H1 (cell line): ENCODE measurements around the gene OR4K14. TPM values are rescaled to one million over a fixed set of nuclear protein-coding genes. Genes with fewer than 3 reads are reported as not detected.

Source experiments
- CTCF ChIA-PET: fragments of 300-600 bp; sonication (Branson Sonifier 250); formaldehyde crosslinking; loops from one replicate; lab custom pipeline; 2021; ENCODE audit not compliant: partially characterized antibody; lab: Charles Lee
- POLR2A ChIA-PET: fragments of 300-600 bp; sonication (Branson Sonifier 250); formaldehyde crosslinking; loops from one replicate; lab custom pipeline; 2021; ENCODE audit warnings: inconsistent platforms; ENCODE audit not compliant: partially characterized antibody; lab: Charles Lee
- DNase-seq, 2 experiments: peaks; one replicate each; pipeline versions ENCODE4 v3.0.0 to v3.0.0-alpha.2; 2010 to 2022; ENCODE audit warnings: low spot score in 2 of 2, low read depth in 1 of 2, mixed read lengths in 1 of 2
- FAIRE-seq: peaks from 2 replicates; lab custom pipeline; 2011; peaks lifted over from hg19 to GRCh38; lab: Jason Lieb, UNC
- H2AFZ ChIP-seq: 2 replicates; pipeline ENCODE4 v1.8.1; 2012; ENCODE audit warnings: low read length, inconsistent platforms
- H2AK5ac ChIP-seq: 2 replicates; pipeline ENCODE4 v1.6.1; 2013; ENCODE audit warnings: low read depth, low read length
- H2BK120ac ChIP-seq: replicated peaks from 2 replicates; pipeline ENCODE3; 2013; ENCODE audit warnings: low read depth, low read length, inconsistent platforms
- H2BK12ac ChIP-seq: 2 replicates; pipeline ENCODE4 v1.6.1; 2013; ENCODE audit warnings: low read depth, low read length
- H2BK15ac ChIP-seq: 2 replicates; pipeline ENCODE4 v1.6.1; 2013; ENCODE audit warnings: low read length
- H2BK20ac ChIP-seq: 2 replicates; pipeline ENCODE4 v1.6.1; 2013; ENCODE audit warnings: low read length
- H2BK5ac ChIP-seq: 2 replicates; pipeline ENCODE4 v1.6.1; 2013; ENCODE audit warnings: low read depth, low read length
- H3K14ac ChIP-seq: 2 replicates; pipeline ENCODE4 v1.6.1; 2013; ENCODE audit warnings: inconsistent platforms; ENCODE audit not compliant: insufficient read length
- H3K18ac ChIP-seq: 2 replicates; pipeline ENCODE4 v1.6.1; 2013; ENCODE audit warnings: low read length; ENCODE audit errors: extremely low read depth
- H3K23ac ChIP-seq: 2 replicates; pipeline ENCODE4 v1.6.1; 2013; ENCODE audit warnings: inconsistent platforms; ENCODE audit not compliant: insufficient read length
- H3K23me2 ChIP-seq: 2 replicates; pipeline ENCODE4 v1.6.1; 2013; ENCODE audit warnings: low read depth, low read length
- H3K27ac ChIP-seq: 2 replicates; pipeline ENCODE4 v1.6.1; 2011; ENCODE audit warnings: low read depth, low read length, inconsistent platforms
- H3K27me3 ChIP-seq, 4 experiments: replicated peaks in 1 of 4; 1 replicate in 1 of 4; 2 replicates in 3 of 4; pipeline versions ENCODE4 v1.6.1 to v1.8.1; 2011 to 2013; ENCODE audit warnings: low read length in 3 of 4, mild to moderate bottlenecking in 3 of 4, inconsistent platforms in 2 of 4, mixed read lengths in 2 of 4, moderate library complexity in 1 of 4; ENCODE audit not compliant: control insufficient read depth in 3 of 4, insufficient read depth in 3 of 4; ENCODE audit errors: extremely low read depth in 1 of 4
- H3K36me3 ChIP-seq, 4 experiments: 2 replicates each; pipeline versions ENCODE4 v1.6.1 to v1.8.1; 2011 to 2013; ENCODE audit warnings: mild to moderate bottlenecking in 4 of 4, low read length in 3 of 4, moderate library complexity in 2 of 4, control low read depth in 1 of 4, inconsistent platforms in 1 of 4; ENCODE audit not compliant: insufficient read depth in 4 of 4, control insufficient read depth in 2 of 4
- H3K4ac ChIP-seq: replicated peaks from 2 replicates; pipeline ENCODE3; 2013; ENCODE audit warnings: low read length, low read depth, mixed read lengths, inconsistent platforms; ENCODE audit not compliant: insufficient read length
- H3K4me1 ChIP-seq, 4 experiments: replicated peaks in 1 of 4; 1 replicate in 1 of 4; 2 replicates in 3 of 4; pipeline versions ENCODE4 v1.6.1 to v1.8.1; 2011 to 2013; ENCODE audit warnings: low read length in 3 of 4, inconsistent platforms in 2 of 4, mixed read lengths in 1 of 4; ENCODE audit not compliant: insufficient read depth in 4 of 4, control insufficient read depth in 3 of 4
- H3K4me2 ChIP-seq, 2 experiments: 2 replicates each; pipeline versions ENCODE4 v1.6.1 to v1.8.1; 2011 to 2013; ENCODE audit warnings: low read depth in 2 of 2, low read length in 2 of 2, control low read depth in 1 of 2, inconsistent platforms in 1 of 2, mild to moderate bottlenecking in 1 of 2; ENCODE audit not compliant: insufficient read depth in 1 of 2
- H3K4me3 ChIP-seq, 4 experiments: fragments of 200-600, 300-600 bp in 1 of 4; sonication (generic), shearing (Covaris generic), sonication (Bioruptor Twin) in 1 of 4; 2 replicates each; pipeline versions ENCODE4 v1.5.1 to v1.8.1; 2011 to 2016; ENCODE audit warnings: low read length in 4 of 4, low read depth in 3 of 4, control low read depth in 2 of 4, inconsistent platforms in 2 of 4, mild to moderate bottlenecking in 2 of 4, mixed read lengths in 1 of 4, moderate library complexity in 1 of 4; ENCODE audit not compliant: insufficient read depth in 2 of 4; ENCODE audit errors: extremely low read depth in 1 of 4
- H3K56ac ChIP-seq: replicated peaks from 2 replicates; pipeline ENCODE3; 2013; ENCODE audit warnings: low read depth, mild to moderate bottlenecking, mixed read lengths, low read length, inconsistent platforms; ENCODE audit not compliant: insufficient read length
- H3K79me1 ChIP-seq: 2 replicates; pipeline ENCODE4 v1.6.1; 2013; ENCODE audit warnings: low read depth, low read length, control low read depth
- H3K79me2 ChIP-seq, 2 experiments: 2 replicates each; pipeline versions ENCODE4 v1.6.1 to v1.8.1; 2012 to 2013; ENCODE audit warnings: low read length in 2 of 2, mild to moderate bottlenecking in 2 of 2, inconsistent platforms in 1 of 2; ENCODE audit not compliant: insufficient read depth in 2 of 2, control insufficient read depth in 1 of 2
- H3K9ac ChIP-seq, 4 experiments: replicated peaks in 1 of 4; 1 replicate in 1 of 4; 2 replicates in 3 of 4; pipeline versions ENCODE4 v1.6.1 to v1.8.1; 2011 to 2013; ENCODE audit warnings: low read depth in 3 of 4, low read length in 3 of 4, control low read depth in 2 of 4, mild to moderate bottlenecking in 2 of 4, moderate library complexity in 2 of 4, inconsistent platforms in 1 of 4; ENCODE audit errors: extremely low read depth in 1 of 4
- H3K9me3 ChIP-seq, 2 experiments: 2 replicates each; pipeline versions ENCODE4 v1.6.1 to v1.8.1; 2012 to 2013; ENCODE audit warnings: mild to moderate bottlenecking in 2 of 2, moderate library complexity in 2 of 2, control low read depth in 1 of 2, inconsistent platforms in 1 of 2, low read depth in 1 of 2, low read length in 1 of 2, mixed read lengths in 1 of 2; ENCODE audit not compliant: insufficient read depth in 2 of 2
- H4K20me1 ChIP-seq, 2 experiments: replicated peaks in 1 of 2; 2 replicates each; pipeline versions ENCODE3 to v1.8.1; 2011 to 2013; ENCODE audit warnings: inconsistent platforms in 2 of 2, low read length in 2 of 2, mild to moderate bottlenecking in 1 of 2; ENCODE audit not compliant: insufficient read depth in 2 of 2, control insufficient read depth in 1 of 2
- H4K5ac ChIP-seq: 2 replicates; pipeline ENCODE4 v1.6.1; 2013; ENCODE audit warnings: low read length, low read depth, mixed read lengths, inconsistent platforms; ENCODE audit not compliant: insufficient read length
- H4K8ac ChIP-seq: 2 replicates; pipeline ENCODE4 v1.8.0; 2013; ENCODE audit warnings: mild to moderate bottlenecking, moderate library complexity, low read length, inconsistent platforms; ENCODE audit not compliant: insufficient read depth; ENCODE audit errors: extremely low read depth
- H4K91ac ChIP-seq: replicated peaks from 2 replicates; pipeline ENCODE3; 2013; ENCODE audit warnings: low read length, mixed read lengths, inconsistent platforms; ENCODE audit not compliant: insufficient read length
- ATF3 ChIP-seq: IDR thresholded peaks from 2 replicates; pipeline ENCODE4 v1.6.1; 2011; ENCODE audit warnings: low read depth, mild to moderate bottlenecking, low read length; ENCODE audit not compliant: insufficient read depth
- BRCA1 ChIP-seq: IDR thresholded peaks from 2 replicates; pipeline ENCODE4 v1.6.1; 2012; ENCODE audit warnings: low read depth, low read length, improper control_type of control experiment
- CEBPB ChIP-seq: IDR thresholded peaks from 2 replicates; pipeline ENCODE4 v1.6.1; 2012; ENCODE audit warnings: low read depth, low read length
- CREB1 ChIP-seq: IDR thresholded peaks from 2 replicates; pipeline ENCODE4 v1.6.1; 2012; ENCODE audit warnings: inconsistent platforms
- EP300 ChIP-seq, 2 experiments: IDR thresholded peaks; 1 replicate in 1 of 2; 2 replicates in 1 of 2; pipeline ENCODE4 v1.6.1; 2011 to 2012; ENCODE audit warnings: low read depth in 2 of 2, low read length in 2 of 2, mild to moderate bottlenecking in 2 of 2, borderline replicate concordance in 1 of 2, inconsistent platforms in 1 of 2, moderate library complexity in 1 of 2
- KDM5A ChIP-seq: fragments of 200-600 bp; IDR thresholded peaks from 2 replicates; pipeline ENCODE4 v1.7.1; 2012; ENCODE audit warnings: mild to moderate bottlenecking, low read length, inconsistent platforms, mixed read lengths
- TCF12 ChIP-seq: IDR thresholded peaks from 2 replicates; pipeline ENCODE4 v1.6.1; 2011; ENCODE audit warnings: low read depth, mild to moderate bottlenecking, low read length
- ZNF274 ChIP-seq: IDR thresholded peaks from 2 replicates; pipeline ENCODE4 v1.7.0; 2012; ENCODE audit warnings: low read length, borderline replicate concordance; ENCODE audit errors: extremely low read depth
- WGBS, 2 experiments: shearing (Covaris generic) in 1 of 2; methylation state at CpG; one replicate each; pipeline versions ENCODE4 v1.1.6 to v1.1.7; 2013 to 2015; ENCODE audit warnings: low lambda C conversion rate in 2 of 2, mixed read lengths in 2 of 2, inconsistent platforms in 1 of 2, low coverage in 1 of 2, missing lambda C conversion rate in 1 of 2; ENCODE audit not compliant: insufficient replicate concordance in 2 of 2, insufficient coverage in 1 of 2, insufficient read length in 1 of 2; ENCODE audit errors: extremely low coverage in 1 of 2, missing lambda C conversion rate in 1 of 2; 5-methylcytosine and 5-hydroxymethylcytosine counted together
- polyA plus RNA-seq, 7 experiments: library from polyadenylated mRNA; depleted of rRNA in 3 of 7; stranded (reverse) in 5 of 7; unstranded in 2 of 7; fragments of >200 nt in 5 of 7; fragments of 200-250 nt in 2 of 7; gene quantifications; 1 replicate in 5 of 7; 2 replicates in 1 of 7; 4 replicates in 1 of 7; pipeline versions ENCODE4 v1.2.1 to v1.2.3, GENCODE V29; 2011 to 2013; ENCODE audit warnings: missing spikeins in 2 of 7, mixed read lengths in 2 of 7
- total RNA-seq: library from RNA; stranded (reverse); fragmentation: NEBNext Ultra II Directional; extraction: Animal tissue kit (Norgen Biotek cat#: 25700); gene quantifications from 2 replicates; pipeline ENCODE4 v1.2.1, GENCODE V29; 2021

The OR4K14 gene
- total and polyA plus RNA-seq, 2 of the 8 experiments (the other 6 are each of a cell fraction or from before 2014, with no cell fraction given): not detected

GRCh38 chr14:20048202-20048601 lies 29.1 kb upstream of the OR4K14 start:
- Histone ChIP-seq H3K56ac (no peak overlapping the region), H3K18ac (no peak overlapping the region), H3K9ac (no peak overlapping the region), H2BK20ac (no peak overlapping the region), H2AK5ac (no peak overlapping the region), H3K4me1 (no peaks in the 10 kb centered on the region), H3K9me3 (peaks cover 63 to 66% of the 10 kb centered on the region in 2 experiments), H3K4me3 (no peak overlapping the region), H3K23ac (no peak overlapping the region), H4K91ac (no peak overlapping the region), H2BK120ac (no peak overlapping the region), H2AFZ (no peak overlapping the region), H3K23me2 (no peaks in the 10 kb centered on the region), H3K79me2 (no peaks in the 10 kb centered on the region), H3K14ac (no peak overlapping the region), H2BK15ac (no peak overlapping the region), H2BK5ac (no peak overlapping the region), H3K27ac (no peak overlapping the region), H4K5ac (no peak overlapping the region), H3K27me3 (no peaks in the 10 kb centered on the region), H3K4ac (no peak overlapping the region)
- CTCF ChIA-PET: no interaction called here
- 37% methylated on average over 1 of the region's 1 CpG; no CpG with 5 or more reads in 1 of the 2 experiments for WGBS, 2 experiments
- DNase-seq: no peak
- POLR2A ChIA-PET: no interaction called here
- TF ChIP-seq TCF12: no peak
- TF ChIP-seq CEBPB: no peak
- no peak for TF ChIP-seq BRCA1
- no peak for TF ChIP-seq ATF3
- no peak for TF ChIP-seq EP300 (IDR thresholded peaks at IDR 0.05; ENCODE audit: borderline replicate concordance in 1 of 2, low read depth in 2 of 2, low read length in 2 of 2)
- no peak for TF ChIP-seq ZNF274
- TF ChIP-seq CREB1: no peak
- TF ChIP-seq KDM5A: no peak
- TF ChIP-seq, all 59 proteins: peak for 0
- no peak overlapping the region for H3K4me2 ChIP-seq
- no peak overlapping the region for H4K8ac ChIP-seq
- FAIRE-seq: no peak
- no peak overlapping the region for H2BK12ac ChIP-seq
- no peaks in the 10 kb centered on the region for H3K79me1 ChIP-seq
- H3K36me3 ChIP-seq: no peaks in the 10 kb centered on the region
- H4K20me1 ChIP-seq: no peaks in the 10 kb centered on the region
